MCF 10A (cell line): ENCODE data around the gene ANLN. TPM values are rescaled to one million over a fixed set of nuclear protein-coding genes. Genes with fewer than 3 reads are reported as not detected.

Source experiments
- BruUV-seq: library from RNA; stranded (reverse); fragments of 400-500 nt; replicated peaks from 2 replicates; lab custom pipeline; 2021; lab: Mats Ljungman, UMichigan
- CTCF ChIA-PET: fragments of 300-600 bp; sonication (Branson Sonifier 250); formaldehyde crosslinking; extraction: SDS; loops from one replicate; lab custom pipeline; 2021; ENCODE audit warnings: antibody characterized with exemption, inconsistent platforms; lab: Yijun Ruan, JAX
- POLR2A ChIA-PET: fragments of 300-600, 350-650 bp; sonication (Branson Sonifier 250); formaldehyde crosslinking; extraction: SDS; loops from one replicate; lab custom pipeline; 2020; ENCODE audit warnings: antibody characterized with exemption, inconsistent platforms; lab: Yijun Ruan, JAX
- DNase-seq: peaks from one replicate; pipeline ENCODE4 v3.0.0-alpha.2; 2018; ENCODE audit not compliant: unreplicated experiment
- H3K27ac Mint-ChIP-seq: one replicate; pipeline ENCODE4 v1.8.0; 2022; ENCODE audit warnings: mild to moderate bottlenecking, low read depth, mixed read lengths; ENCODE audit not compliant: unreplicated experiment
- H3K27me3 Mint-ChIP-seq: one replicate; pipeline ENCODE4 v1.8.0; 2022; ENCODE audit warnings: mixed read lengths; ENCODE audit not compliant: insufficient read depth, unreplicated experiment
- H3K36me3 Mint-ChIP-seq: one replicate; pipeline ENCODE4 v1.8.0; 2022; ENCODE audit warnings: mild to moderate bottlenecking, moderate library complexity, mixed read lengths; ENCODE audit not compliant: insufficient read depth, unreplicated experiment
- H3K4me1 Mint-ChIP-seq: one replicate; pipeline ENCODE4 v1.8.0; 2022; ENCODE audit warnings: mixed read lengths; ENCODE audit not compliant: insufficient read depth, unreplicated experiment
- H3K4me3 Mint-ChIP-seq: one replicate; pipeline ENCODE4 v1.8.0; 2022; ENCODE audit warnings: mild to moderate bottlenecking, moderate library complexity, mixed read lengths; ENCODE audit not compliant: unreplicated experiment
- H3K9me3 Mint-ChIP-seq: one replicate; pipeline ENCODE4 v1.8.0; 2022; ENCODE audit warnings: mixed read lengths; ENCODE audit not compliant: unreplicated experiment
- CTCF ChIP-seq: fragments of 200-600 bp; IDR thresholded peaks from one replicate; pipeline ENCODE4 v1.8.0; 2022; ENCODE audit warnings: antibody characterized with exemption, mild to moderate bottlenecking; ENCODE audit not compliant: unreplicated experiment
- intact Hi-C: fragments of 100-400 bp; cut with micrococcal nuclease; formaldehyde crosslinking; loops from 2 replicates; pipeline ENCODE4 v1.14.1; 2022
- total RNA-seq: library from RNA; stranded (reverse); gene quantifications from 2 replicates; pipeline ENCODE4 v1.2.3, GENCODE V29; 2022

The ANLN gene
- total RNA-seq, 1 experiment from 2014 or later = 104 TPM

GRCh38 chr7:36407636-36408550 lies 18.2 kb downstream of the ANLN start:
- intact Hi-C loops = no loop called here
- Mint-ChIP-seq H3K4me1 (peaks cover 27% of the 10 kb centered on the region), H3K27me3 (no peaks in the 10 kb centered on the region), H3K4me3 (no peak overlapping the region), H3K27ac (peak overlapping the region; percentile 50), H3K9me3 (no peaks in the 10 kb centered on the region), H3K36me3 (peaks cover 6% of the 10 kb centered on the region)
- ChIA-PET CTCF (interaction anchor here (0.8 to 1.5 kb wide), 2 partner anchors 16 to 32 kb away, joined by 4 read pairs; no protein-coding TSS in a partner anchor), POLR2A (interaction anchor here (1.0 to 6.8 kb wide), 5 partner anchors 8 to 16 kb away, joined by 3 to 73 read pairs (median 6); partner anchors contain the start of gene ANLN)
- no peak for TF ChIP-seq CTCF
- no peak for DNase-seq
- BruUV-seq = no TSS peak

DNA sequence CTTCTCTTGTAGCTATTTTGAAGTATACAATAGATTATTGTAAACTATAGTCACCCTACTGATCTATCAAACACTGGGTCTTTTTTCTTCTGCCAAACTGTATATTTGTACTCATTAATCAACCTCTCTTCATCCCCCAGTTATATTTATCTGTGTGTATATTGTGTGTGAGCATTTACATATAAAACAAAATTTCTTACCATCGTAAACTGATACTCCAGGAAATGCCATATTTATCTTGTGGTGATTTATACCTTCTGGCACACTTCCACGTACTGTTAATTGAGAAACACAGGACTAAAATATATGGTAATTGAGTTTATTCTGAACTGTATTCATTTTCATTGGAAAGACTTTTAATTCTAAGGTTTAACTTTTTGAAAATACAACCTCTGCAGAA lies 18.9 kb downstream of the ANLN start:
- no peak overlapping the region for H3K4me3 Mint-ChIP-seq
- CTCF ChIA-PET = interaction anchor here (0.8 to 1.8 kb wide), 3 partner anchors 8 to 33 kb away, joined by 4 to 6 read pairs (median 4); no protein-coding TSS in a partner anchor
- peaks cover 6% of the 10 kb centered on the region for H3K36me3 Mint-ChIP-seq
- peaks cover 21% of the 10 kb centered on the region for H3K4me1 Mint-ChIP-seq
- H3K27me3 Mint-ChIP-seq = no peaks in the 10 kb centered on the region
- H3K27ac Mint-ChIP-seq = peak overlapping the region; percentile 50
- no peak for TF ChIP-seq CTCF
- no TSS peak for BruUV-seq
- DNase-seq = peak; percentile 58
- POLR2A ChIA-PET = interaction anchor here (0.8 to 6.8 kb wide), 4 partner anchors 9 to 17 kb away, joined by 6 to 73 read pairs (median 8); partner anchors contain the start of gene ANLN
- H3K9me3 Mint-ChIP-seq = no peaks in the 10 kb centered on the region
- intact Hi-C loops = no loop called here

- Mint-ChIP-seq H3K4me1 (peaks cover 19% of the 10 kb centered on the region), H3K27me3 (no peaks in the 10 kb centered on the region), H3K9me3 (no peaks in the 10 kb centered on the region), H3K36me3 (peaks cover 6% of the 10 kb centered on the region), H3K27ac (peak overlapping the region; percentile 50), H3K4me3 (no peak overlapping the region)
- intact Hi-C loops = no loop called here
- TF ChIP-seq CTCF = no peak
- BruUV-seq = no TSS peak
- CTCF ChIA-PET = interaction anchor here (0.8 to 1.8 kb wide), 4 partner anchors 9 to 32 kb away, joined by 4 to 7 read pairs (median 5); no protein-coding TSS in a partner anchor
- DNase-seq = no peak
- POLR2A ChIA-PET = interaction anchor here (0.8 to 6.8 kb wide), 3 partner anchors 9 to 18 kb away, joined by 6 to 73 read pairs (median 6); partner anchors contain the start of gene ANLN
Measured at GRCh38 chr7:36409180-36409579, 19.5 kb downstream of the ANLN start.

DNA sequence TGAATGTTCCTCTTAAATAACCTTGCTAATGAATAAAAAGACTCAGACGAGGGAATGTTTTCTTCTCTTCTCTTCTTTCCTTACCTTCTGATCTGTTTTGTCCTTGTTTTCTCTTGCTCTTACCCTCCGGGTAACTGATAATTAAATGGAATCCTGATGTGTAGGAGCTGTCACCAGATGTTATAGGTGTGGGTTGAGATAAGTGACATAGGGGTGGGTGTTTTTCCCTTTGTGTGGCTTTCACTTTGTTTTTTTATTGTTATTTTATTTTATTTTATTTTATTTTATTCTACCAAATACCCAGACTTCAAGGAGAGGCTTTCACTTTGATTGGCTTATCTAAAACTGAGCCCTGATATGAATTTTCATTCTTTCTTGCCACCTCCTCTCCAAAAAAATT lies 25.5 kb downstream of the ANLN start:
- intact Hi-C loops = no loop called here
- no peak for TF ChIP-seq CTCF
- peaks cover 7% of the 10 kb centered on the region for H3K4me1 Mint-ChIP-seq

More for the DNA sequence above, 25.5 kb downstream of the ANLN start:
- Mint-ChIP-seq H3K36me3 (peaks cover 6% of the 10 kb centered on the region), H3K4me3 (no peak overlapping the region), H3K27ac (no peak overlapping the region), H3K9me3 (no peaks in the 10 kb centered on the region), H3K27me3 (no peaks in the 10 kb centered on the region)
- CTCF ChIA-PET = interaction anchor here (1.0 kb wide), 1 partner anchor 26 kb away, joined by 3 read pairs; no protein-coding TSS in a partner anchor
- POLR2A ChIA-PET = interaction anchor here (0.7 kb wide), 1 partner anchor 51 kb away, joined by 3 read pairs; no protein-coding TSS in a partner anchor
- no TSS peak for BruUV-seq
- no peak for DNase-seq
